ENCODE results near the gene SLC48A1. TPM values are rescaled to one million over a fixed set of nuclear protein-coding genes. Genes with fewer than 3 reads are reported as not detected.

The SLC48A1 gene
- total RNA-seq, result 10 to 100 TPM; 12.0 to 12.9 TPM

DNA sequence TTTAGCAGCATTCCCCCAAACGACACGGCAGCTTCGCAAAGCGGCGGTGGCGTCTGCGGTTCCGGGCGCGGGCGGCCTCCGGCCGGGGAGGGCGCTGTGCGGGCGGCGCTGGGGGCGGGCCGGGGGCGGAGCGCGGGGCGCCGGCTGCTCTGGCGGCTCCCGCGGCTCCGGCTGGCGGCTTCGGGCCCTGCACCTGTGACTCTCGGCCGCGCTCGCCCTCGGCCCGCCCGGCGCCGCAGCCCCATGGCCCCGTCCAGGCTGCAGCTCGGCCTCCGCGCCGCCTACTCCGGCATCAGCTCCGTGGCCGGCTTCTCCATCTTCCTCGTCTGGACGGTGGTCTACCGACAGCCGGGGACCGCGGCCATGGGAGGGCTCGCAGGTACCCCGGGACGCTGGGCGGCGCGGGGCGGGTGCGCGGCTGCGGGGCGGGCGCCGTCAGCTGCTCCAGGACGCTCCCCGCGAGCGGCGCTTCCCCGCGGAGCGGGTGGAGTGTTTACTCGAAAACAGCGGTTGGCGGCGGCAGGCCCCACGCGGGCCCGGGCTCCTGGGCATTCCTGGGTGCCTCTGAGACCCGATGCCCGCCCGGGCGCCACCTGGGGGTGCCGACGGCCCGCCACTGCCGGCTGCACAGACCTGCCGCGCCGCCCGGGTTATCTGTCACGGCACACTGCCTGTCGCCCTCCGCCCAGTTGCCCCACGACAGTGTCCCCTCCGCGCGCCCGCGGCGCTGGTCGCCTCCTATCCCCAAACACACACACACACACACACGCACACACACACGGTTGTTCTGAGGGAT, at the start of gene SLC48A1:
Gene SLC48A1, plus strand, starts transcription at position 177 of the 796 bp plus-strand sequence. Its CDS starts 67 bp downstream, at position 244.
- POLR2A ChIA-PET, result interaction anchor here (0.6 kb wide), 2 partner anchors 52 to 59 kb away, joined by 3 to 4 read pairs; no protein-coding TSS in a partner anchor
- CTCF ChIA-PET, result interaction anchor here (1.1 to 19.2 kb wide), 7 partner anchors 15 to 63 kb away, joined by 3 to 289 read pairs (median 6); partner anchors contain the start of gene RAPGEF3

DNA sequence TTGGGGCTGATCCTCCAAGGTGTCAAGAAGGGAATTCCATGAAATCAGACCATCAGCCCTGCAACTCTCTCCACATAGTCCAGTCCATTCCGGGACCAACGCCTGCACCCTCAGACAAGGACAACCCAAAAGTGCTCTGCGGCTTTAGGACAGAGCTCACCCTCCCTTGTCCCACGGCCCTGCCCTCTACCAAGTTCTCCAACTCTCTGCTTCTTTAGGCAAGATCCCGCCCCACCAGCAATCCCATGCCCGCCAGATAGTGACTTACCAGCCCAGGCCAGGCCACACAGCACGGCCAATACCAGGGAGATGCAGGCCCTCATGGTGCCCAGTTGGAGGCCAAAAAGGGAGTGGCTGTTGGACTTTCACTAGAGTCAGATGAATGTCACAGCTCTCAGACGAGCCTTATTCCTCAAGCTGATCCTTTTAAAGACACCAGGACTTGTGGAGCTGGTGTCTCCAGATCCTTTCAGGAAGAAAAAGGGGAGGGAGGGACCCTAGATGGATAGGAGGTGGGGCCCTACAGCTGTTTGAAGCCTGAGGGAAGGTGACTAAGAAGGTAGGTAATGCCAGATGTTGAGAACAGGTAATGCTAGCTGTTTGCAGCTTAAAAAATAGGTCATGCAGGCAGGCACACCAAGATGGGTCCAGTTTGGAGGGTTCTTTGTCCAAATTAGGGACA, 47.8 kb upstream of the SLC48A1 start, which contains the start of gene ENDOU:
Gene ENDOU, minus strand, starts transcription at position 400 of the 682 bp plus-strand sequence. Its CDS starts 77 bp downstream, at position 323.
- ChIA-PET CTCF (interaction anchor here (1.1 to 2.5 kb wide), 3 partner anchors 17 to 41 kb away, joined by 5 to 7 read pairs (median 7); no protein-coding TSS in a partner anchor), POLR2A (interaction anchor here (0.6 kb wide), 1 partner anchor 19 kb away, joined by 4 read pairs; no protein-coding TSS in a partner anchor)

DNA sequence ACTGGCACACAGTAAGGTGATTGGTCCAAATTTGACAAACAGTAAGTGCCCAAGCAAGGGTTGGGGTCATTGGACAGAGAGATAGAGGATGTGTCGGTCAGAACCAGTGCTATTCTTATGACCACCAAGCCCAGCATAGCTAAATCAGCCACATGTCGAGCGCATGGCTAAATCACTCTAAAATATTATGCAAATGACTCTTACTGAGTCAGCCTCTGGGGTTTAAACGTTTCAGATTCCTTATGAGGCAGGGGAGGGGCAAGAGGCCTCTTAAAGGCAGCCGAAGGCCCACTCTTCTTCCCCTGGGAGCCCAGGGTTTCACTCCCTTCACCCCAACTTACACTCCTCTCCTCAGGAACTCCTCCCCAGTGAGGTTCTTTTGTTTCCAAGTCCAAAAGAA, 47.1 kb upstream of the SLC48A1 start:
- ChIA-PET POLR2A (no interaction called here), CTCF (interaction anchor here (0.6 to 1.6 kb wide), 3 partner anchors 16 to 113 kb away, joined by 3 to 7 read pairs (median 3); no protein-coding TSS in a partner anchor)

DNA sequence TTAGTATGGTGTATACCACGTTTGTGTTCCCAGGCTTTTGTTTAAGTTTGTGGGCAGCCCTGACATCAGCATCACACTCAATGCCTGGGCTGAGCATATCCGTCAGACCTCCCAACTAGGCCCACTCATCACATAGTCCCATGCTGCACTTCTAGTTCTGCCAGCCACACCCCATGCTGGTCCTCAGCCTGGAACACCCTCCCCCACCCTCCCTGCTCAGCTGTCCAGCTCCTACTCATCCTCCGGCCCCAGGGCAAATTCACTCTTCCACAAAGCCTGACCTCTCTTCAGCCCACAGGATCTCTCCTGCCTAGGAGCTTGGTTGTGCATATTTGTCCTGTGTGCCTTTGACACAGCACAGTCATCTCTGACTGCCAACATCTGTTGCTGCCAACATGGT, 43.8 kb upstream of the SLC48A1 start:
- ChIA-PET CTCF (interaction anchor here (1.5 kb wide), 1 partner anchor 15 kb away, joined by 5 read pairs; no protein-coding TSS in a partner anchor), POLR2A (no interaction called here)

DNA sequence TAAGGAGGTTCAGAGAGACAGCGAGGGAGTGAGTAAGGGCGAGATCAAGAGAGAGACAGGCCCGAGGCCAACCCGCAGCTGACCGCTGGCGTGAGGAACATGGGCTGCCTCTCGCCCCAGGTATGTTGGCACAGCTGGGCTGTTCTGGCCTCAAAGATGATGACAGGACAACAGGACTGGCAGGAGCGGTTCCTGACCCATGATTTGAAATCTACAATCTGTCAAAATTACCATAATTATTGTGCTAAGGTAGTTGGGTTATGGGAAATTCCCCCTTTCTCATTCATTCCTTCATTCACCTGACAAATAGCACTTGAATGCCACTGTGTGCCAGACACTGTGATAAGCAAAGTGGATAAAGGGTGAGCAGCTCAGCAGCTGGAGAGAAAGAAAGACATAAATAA, 42.7 kb upstream of the SLC48A1 start:
- CTCF ChIA-PET, result interaction anchor here (1.1 kb wide), 1 partner anchor 14 kb away, joined by 3 read pairs; no protein-coding TSS in a partner anchor
- POLR2A ChIA-PET, result no interaction called here

DNA sequence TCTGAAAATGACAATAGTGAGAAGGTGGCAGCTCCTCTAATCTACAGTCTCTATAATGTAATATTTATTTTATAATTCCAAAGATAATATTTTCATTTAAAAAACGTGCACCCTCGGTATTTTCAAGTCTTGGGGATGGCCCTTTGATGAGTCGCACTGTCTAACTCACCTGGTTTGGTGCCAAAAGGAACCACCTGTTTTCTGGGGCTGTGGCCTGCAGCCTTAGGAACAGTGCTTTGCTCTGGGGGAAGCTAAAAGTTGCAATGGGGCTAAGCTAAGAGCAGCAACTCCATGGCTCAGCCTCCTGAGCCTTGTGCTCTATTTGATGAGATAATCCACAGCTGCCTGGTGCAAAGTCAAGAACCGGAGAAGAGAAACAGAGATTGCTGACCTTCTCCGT, 41.3 kb upstream of the SLC48A1 start:
- ChIA-PET CTCF (interaction anchor here (0.5 to 3.3 kb wide), 3 partner anchors 11 to 237 kb away, joined by 3 to 19 read pairs (median 3); no protein-coding TSS in a partner anchor), POLR2A (no interaction called here)

DNA sequence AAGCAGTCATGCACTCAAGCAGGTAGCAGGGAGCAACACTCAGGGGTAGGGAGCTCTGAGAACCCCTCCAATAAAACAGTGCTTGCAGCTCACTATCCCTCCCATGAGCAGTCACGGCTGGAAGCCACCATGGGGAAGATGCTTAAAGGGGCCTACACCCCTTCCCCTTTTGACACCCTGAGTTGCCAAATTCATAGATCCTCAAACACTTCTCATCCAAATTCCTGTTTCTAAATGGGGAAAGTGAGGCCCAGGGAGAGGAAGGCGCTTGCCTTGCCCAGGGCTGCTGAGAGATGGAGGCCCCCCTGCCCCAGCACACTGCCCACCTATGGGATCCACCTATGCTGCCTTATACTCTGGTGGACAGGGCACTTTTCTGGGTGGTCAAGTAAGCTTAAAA, 40.5 kb upstream of the SLC48A1 start:
- POLR2A ChIA-PET, result no interaction called here
- CTCF ChIA-PET, result interaction anchor here (1.1 to 3.3 kb wide), 3 partner anchors 10 to 35 kb away, joined by 4 to 19 read pairs (median 5); no protein-coding TSS in a partner anchor

DNA sequence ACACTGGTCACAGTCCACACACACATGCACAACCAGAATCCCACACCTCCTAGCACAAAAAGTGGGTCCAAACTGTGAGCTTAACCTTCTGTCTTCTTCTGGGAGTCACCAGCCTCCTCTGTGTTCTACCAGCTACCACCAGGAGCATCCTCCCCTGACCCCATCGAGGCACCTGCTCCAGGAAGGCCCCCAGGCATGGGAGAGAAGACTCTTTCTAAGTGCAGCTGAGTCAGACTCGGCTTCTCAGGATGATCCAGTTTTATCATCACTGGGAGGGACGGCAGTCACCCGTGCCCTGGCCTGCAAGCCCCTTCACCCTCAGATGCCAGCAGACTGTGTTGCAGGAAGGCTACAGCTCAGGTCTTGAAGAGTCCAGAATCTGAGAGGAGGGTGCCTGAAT, 39.9 kb upstream of the SLC48A1 start:
- ChIA-PET POLR2A (interaction anchor here (0.8 kb wide), 1 partner anchor 107 kb away, joined by 4 read pairs; no protein-coding TSS in a partner anchor), CTCF (interaction anchor here (1.0 to 3.3 kb wide), 4 partner anchors 9 to 230 kb away, joined by 3 to 19 read pairs (median 4); partner anchors contain the start of gene TMEM106C)

DNA sequence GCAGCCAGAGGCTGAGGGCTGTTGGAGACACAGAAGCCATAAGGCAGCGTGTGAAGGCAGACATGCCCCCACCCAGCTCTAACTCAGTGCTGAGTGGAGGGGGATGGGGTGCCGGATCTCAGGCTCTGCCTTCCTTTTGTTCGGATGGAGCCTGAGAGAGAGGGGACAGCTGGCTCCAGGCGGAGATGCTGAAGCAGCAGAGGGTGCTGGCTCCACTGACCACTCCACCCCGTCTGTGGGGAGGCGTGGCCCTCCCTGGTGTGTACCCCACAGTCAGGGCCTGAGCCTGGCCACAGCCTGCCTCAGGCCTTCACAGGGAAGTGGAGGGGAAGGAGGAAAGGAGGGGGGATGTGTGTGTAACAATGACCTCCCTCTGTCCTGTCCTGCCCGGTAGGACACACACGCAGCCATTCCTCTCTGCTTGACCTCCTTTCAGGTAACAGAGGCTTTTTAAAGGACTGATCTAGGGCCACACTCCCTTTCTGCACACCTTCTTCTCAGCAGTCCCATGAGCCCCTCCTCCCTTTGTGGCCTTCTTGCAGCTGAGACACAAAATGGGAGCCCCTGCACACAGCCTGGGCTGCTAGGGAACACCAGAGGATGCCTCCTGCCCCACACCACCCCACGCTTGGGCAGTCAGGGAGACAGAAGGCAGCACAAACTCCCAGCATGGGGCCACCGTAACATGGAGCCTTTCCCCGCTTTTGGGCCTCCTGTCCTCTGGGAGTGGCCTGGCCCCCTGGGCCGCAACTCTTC, 38.1 kb upstream of the SLC48A1 start:
- POLR2A ChIA-PET, result no interaction called here
- CTCF ChIA-PET, result interaction anchor here (0.9 to 1.2 kb wide), 2 partner anchors 20 to 28 kb away, joined by 3 read pairs; no protein-coding TSS in a partner anchor

DNA sequence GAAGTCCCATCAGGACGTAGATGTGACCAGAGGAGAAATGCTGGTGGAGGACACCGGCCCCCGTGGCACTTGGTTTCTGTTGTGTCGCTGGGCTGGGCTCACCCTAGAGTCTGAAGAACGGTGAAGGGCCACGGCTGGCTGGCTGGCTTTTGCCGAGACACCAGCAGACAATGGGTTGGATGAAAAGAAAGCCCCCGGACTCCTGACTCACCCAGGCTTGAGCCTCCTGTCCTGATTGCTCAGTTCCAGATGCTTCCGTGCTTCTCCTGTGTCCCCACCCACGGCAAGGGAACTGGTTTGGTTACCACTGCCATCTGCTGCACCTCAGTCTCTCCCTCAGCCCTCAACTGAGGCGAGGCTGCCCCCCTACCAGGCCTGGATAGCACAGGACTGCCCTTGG, 37.4 kb upstream of the SLC48A1 start:
- POLR2A ChIA-PET, result no interaction called here
- CTCF ChIA-PET, result interaction anchor here (1.3 to 2.1 kb wide), 2 partner anchors 9 to 32 kb away, joined by 4 to 8 read pairs; no protein-coding TSS in a partner anchor

DNA sequence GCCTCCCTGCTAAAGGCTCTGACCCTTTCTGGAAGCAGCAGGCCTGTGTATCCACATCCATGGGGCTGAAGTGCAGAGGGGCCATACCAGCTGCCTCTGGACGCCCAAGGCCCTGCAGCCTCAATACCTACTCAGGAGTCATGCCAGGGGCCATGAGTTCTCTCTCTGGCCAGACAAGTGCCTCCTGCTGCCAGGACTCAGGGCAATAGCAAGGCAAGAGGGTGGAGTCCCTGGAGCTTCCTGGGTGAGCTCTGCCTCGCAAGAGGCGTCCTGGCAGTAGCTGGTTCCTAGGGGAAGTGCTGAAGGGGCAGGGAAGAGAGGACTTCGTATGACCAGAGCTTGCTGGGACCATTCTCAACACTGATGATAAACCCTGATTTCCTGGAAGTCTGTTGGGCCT, 36.8 kb upstream of the SLC48A1 start:
- POLR2A ChIA-PET, result no interaction called here

DNA sequence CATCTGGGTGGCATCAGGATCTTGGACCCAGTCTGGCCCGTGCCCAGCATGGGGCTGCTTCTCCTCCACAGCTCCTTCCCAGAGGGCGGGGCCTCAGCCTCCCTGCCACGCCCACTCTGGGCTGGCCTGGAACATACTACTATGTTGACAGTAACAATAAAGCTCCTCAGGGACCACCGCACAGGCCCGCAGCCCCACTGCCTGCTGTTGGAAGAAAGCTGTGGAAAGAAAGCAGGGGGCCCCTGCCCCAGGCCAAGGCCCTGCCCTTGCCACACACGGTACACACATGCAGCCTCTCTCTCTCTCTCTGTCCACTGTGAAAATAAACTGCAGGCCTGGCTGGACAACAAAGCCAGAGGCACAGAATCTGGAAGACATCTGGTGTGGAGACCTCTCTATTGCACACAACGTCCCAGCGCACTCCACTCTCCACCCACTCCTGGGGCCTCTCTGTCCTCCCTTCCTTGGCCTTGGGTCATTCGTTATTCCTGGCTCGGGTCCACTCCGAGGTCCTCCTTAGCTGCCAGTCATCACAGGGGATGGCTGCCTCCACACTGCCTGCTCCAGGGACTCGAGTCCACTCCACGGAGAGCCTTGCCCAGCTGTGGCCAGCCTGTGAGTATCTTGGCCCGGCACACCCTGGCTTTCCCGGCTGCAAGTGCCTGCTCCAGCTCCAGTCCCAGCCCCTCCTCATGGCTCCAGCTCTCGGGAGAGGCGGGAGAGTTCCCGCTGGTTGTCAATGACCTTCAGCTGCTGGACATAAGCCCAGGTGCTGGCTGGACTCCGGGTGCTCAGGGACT, 36.0 kb upstream of the SLC48A1 start:
- CTCF ChIA-PET, result interaction anchor here (0.9 to 2.1 kb wide), 3 partner anchors 7 to 102 kb away, joined by 4 to 8 read pairs (median 5); no protein-coding TSS in a partner anchor

More for the DNA sequence above, 36.8 kb upstream of the SLC48A1 start:
- CTCF ChIA-PET, result interaction anchor here (0.9 to 2.1 kb wide), 3 partner anchors 8 to 102 kb away, joined by 4 to 8 read pairs (median 5); no protein-coding TSS in a partner anchor

DNA sequence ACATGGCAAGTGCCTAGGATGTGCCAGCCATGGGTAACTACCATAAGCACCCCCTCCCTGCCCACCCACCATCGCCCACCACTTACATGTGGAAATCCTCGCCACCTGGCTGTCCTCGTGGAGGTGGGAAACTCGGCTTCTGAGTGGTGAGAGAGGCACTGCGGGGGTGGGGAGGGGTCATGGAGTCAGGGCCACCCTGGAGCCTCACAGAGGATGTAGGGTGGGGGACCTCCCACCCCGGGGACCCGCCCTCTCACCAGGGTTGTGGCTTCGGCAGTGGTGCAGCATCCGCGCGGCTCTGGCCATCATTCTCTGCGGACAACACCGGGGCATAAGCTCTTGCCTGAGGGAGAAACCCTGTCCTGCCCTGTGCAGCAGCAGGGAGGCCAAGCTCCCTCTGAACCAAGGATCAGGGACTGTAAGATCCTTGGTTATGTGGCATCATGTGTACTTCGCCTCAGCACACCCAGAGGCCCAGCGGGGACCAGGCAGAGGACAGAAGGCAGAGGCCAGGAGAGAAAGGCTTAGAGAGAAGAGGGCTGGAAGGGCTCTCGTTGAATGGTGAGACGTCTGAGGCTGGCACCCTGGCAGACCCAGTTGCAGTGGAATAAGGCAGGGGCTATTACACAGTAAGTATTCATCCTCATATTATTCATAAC, 35.0 kb upstream of the SLC48A1 start:
- ChIA-PET CTCF (interaction anchor here (0.9 kb wide), 1 partner anchor 29 kb away, joined by 3 read pairs; no protein-coding TSS in a partner anchor), POLR2A (no interaction called here)

More for the DNA sequence above, 36.0 kb upstream of the SLC48A1 start:
- POLR2A ChIA-PET, result no interaction called here

DNA sequence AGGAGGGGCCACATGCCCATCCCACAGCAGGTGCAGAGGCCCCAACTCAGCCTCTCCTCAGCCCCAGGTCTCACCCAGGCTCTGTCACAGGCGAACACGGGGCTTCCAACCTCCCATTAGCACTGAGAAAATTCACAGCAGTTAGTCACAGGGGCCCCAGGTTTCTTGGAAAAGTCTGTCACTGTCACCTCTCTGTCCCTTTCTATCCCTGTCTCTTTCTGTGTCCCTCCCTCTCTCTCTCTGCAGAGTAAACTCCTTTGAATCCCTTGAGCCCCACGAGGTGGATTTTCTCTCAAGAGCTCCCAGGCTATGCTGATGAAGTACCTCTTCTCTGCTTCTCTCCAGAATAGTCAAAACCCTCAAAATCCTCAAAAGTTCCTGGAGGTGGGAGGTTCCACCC, 33.7 kb upstream of the SLC48A1 start:
- ChIA-PET POLR2A (no interaction called here), CTCF (interaction anchor here (6.0 to 13.0 kb wide), 3 partner anchors 24 to 101 kb away, joined by 36 to 289 read pairs (median 91); partner anchors contain the start of gene SLC48A1)

DNA sequence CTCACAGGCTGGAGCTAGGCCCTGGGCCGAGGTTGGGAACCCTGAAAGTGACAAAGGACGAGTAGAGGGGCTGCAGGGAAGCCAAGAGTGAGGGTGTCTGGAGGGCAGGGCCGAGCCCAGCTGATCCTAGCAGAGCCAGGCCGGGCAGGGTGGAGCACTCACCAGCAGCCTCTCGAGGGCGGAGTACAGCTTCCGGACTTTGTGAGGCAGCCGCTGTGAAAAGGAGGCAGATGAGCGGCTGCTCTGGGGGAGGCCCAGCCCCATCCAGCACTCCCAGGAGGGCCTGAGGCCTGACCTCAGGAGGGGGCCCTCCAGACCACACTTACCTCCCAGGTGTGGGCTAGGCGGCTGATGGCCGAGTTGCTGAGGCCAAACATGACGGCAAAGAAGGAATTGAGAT, 33.1 kb upstream of the SLC48A1 start:
- ChIA-PET POLR2A (interaction anchor here (0.8 kb wide), 1 partner anchor 34 kb away, joined by 3 read pairs; the partner anchor contains the start of gene RPAP3), CTCF (interaction anchor here (5.6 to 13.0 kb wide), 4 partner anchors 17 to 100 kb away, joined by 36 to 289 read pairs (median 119); partner anchors contain the start of genes RAPGEF3 and SLC48A1)

DNA sequence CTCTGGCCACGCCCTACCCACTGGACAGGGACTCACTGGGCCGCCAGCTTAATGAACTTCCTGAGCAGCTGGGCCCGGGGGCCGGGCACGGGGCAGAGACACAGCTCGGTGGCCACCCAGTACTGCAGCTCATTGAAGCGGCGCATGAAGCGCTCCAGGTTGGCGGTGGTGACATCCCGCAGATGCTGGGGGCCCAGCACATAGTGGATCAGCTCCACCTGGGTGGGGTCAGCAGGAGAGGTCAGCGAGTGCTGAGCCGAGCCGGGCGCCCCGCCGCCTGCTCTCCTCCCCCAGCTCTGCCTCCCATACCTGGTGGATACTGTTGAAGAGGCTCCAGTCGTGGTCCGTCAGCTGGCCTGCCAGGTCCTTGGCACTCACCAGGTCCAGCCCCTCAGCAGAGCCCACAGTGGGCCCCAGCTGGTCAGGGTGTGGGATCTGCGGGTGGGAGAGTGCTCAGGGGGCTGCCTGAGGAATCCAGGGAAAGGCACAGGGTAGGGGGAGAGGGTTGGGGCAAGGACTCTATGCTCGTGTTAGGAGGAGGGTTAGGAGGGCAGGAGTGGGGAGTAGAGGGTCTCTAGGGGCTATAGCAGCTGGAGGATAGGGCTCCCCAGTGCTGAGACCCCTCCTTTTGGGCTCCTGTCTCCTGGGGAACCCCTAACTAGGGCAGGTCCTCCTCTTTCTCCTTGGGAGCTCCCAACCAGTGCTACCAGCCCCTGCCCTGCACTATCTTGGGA, 32.3 kb upstream of the SLC48A1 start:
- CTCF ChIA-PET, result interaction anchor here (1.1 to 13.0 kb wide), 14 partner anchors 16 to 456 kb away, joined by 3 to 289 read pairs (median 10); partner anchors contain the start of genes RAPGEF3 and SLC48A1
- POLR2A ChIA-PET, result interaction anchor here (0.6 to 0.8 kb wide), 2 partner anchors 15 to 34 kb away, joined by 3 read pairs; partner anchors contain the start of gene RPAP3

Data from activated CD8-positive, alpha-beta memory T cell treated with anti-CD3 and anti-CD28 coated beads for 36 hours (primary cell).